Measurements from ENCODE around the gene UNC119.

The UNC119 gene

GRCh38 chr17:28518578-28518977 is 33.8 kb downstream of the UNC119 start:
- Histone ChIP-seq H3K4me3 (no peak overlapping the region), H3K27ac (no peak overlapping the region), H3K9ac (ENCODE audit: insufficient read length) (no peak overlapping the region), H3K36me3 (ENCODE audit: insufficient read depth, low read length) (no peaks in the 10 kb centered on the region), H3K9me3 (ENCODE audit: low read depth, low read length) (no peaks in the 10 kb centered on the region)
- no peak for TF ChIP-seq FOXP2 (optimal IDR thresholded peaks at IDR 0.05; ENCODE audit: control extremely low read depth, extremely low read length, insufficient read depth)
- TF ChIP-seq POLR2AphosphoS5 (IDR thresholded peaks at IDR 0.05; ENCODE audit: borderline replicate concordance, low read depth, low read length): no peak
- no peak for TF ChIP-seq EZH2 (IDR thresholded peaks at IDR 0.05)
- no peak for DNase-seq (ENCODE audit: low read depth, low spot score)

DNA sequence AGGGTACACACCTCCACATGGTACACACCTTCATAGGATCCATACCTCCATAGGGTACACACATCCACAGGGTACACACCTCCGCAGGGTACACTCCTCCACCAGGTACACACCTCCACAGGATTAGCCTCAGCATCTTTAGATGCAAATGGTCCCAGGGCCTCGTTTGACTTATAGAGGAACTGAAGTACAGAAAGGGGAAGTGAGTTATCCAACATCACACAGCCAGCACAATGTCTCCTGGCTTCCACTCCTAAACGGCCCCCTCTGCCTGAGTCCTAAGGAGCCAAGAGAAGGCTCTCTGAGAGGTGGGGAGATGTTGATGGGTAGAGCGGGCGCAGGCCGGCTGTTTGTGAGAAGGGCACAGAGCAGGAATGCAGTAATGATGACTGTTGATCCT is 34.3 kb downstream of the UNC119 start:
- no peak for TF ChIP-seq EZH2 (IDR thresholded peaks at IDR 0.05)
- TF ChIP-seq FOXP2 (optimal IDR thresholded peaks at IDR 0.05; ENCODE audit: control extremely low read depth, extremely low read length, insufficient read depth): no peak
- TF ChIP-seq POLR2AphosphoS5 (IDR thresholded peaks at IDR 0.05; ENCODE audit: borderline replicate concordance, low read depth, low read length): no peak
- Histone ChIP-seq H3K9me3 (ENCODE audit: low read depth, low read length) (no peaks in the 10 kb centered on the region), H3K36me3 (ENCODE audit: insufficient read depth, low read length) (no peaks in the 10 kb centered on the region), H3K27ac (no peak overlapping the region), H3K4me3 (no peak overlapping the region), H3K9ac (ENCODE audit: insufficient read length) (no peak overlapping the region)
- DNase-seq (ENCODE audit: low read depth, low spot score): no peak

GRCh38 chr17:28515518-28515917 is 36.9 kb downstream of the UNC119 start:
- Histone ChIP-seq H3K4me3 (no peak overlapping the region), H3K9me3 (ENCODE audit: low read depth, low read length) (no peaks in the 10 kb centered on the region), H3K9ac (ENCODE audit: insufficient read length) (no peak overlapping the region), H3K27ac (no peak overlapping the region), H3K36me3 (ENCODE audit: insufficient read depth, low read length) (no peaks in the 10 kb centered on the region)
- TF ChIP-seq EZH2 (IDR thresholded peaks at IDR 0.05) (no peak), FOXP2 (optimal IDR thresholded peaks at IDR 0.05; ENCODE audit: control extremely low read depth, extremely low read length, insufficient read depth) (no peak), POLR2AphosphoS5 (IDR thresholded peaks at IDR 0.05; ENCODE audit: borderline replicate concordance, low read depth, low read length) (no peak)
- no peak for DNase-seq (ENCODE audit: low read depth, low spot score)

GRCh38 chr17:28514561-28515002 is 37.8 kb downstream of the UNC119 start:
- H3K27ac ChIP-seq: no peak overlapping the region
- no peak for DNase-seq (ENCODE audit: low read depth, low spot score)
- H3K9me3 ChIP-seq (ENCODE audit: low read depth, low read length): no peaks in the 10 kb centered on the region
- no peak overlapping the region for H3K9ac ChIP-seq (ENCODE audit: insufficient read length)
- H3K36me3 ChIP-seq (ENCODE audit: insufficient read depth, low read length): no peaks in the 10 kb centered on the region
- H3K4me3 ChIP-seq: no peak overlapping the region
- TF ChIP-seq EZH2 (IDR thresholded peaks at IDR 0.05): no peak
- TF ChIP-seq POLR2AphosphoS5 (IDR thresholded peaks at IDR 0.05; ENCODE audit: borderline replicate concordance, low read depth, low read length): no peak
- no peak for TF ChIP-seq FOXP2 (optimal IDR thresholded peaks at IDR 0.05; ENCODE audit: control extremely low read depth, extremely low read length, insufficient read depth)

GRCh38 chr17:28513476-28513875 is 38.9 kb downstream of the UNC119 start:
- Histone ChIP-seq H3K4me3 (no peak overlapping the region), H3K9ac (ENCODE audit: insufficient read length) (no peak overlapping the region), H3K27ac (no peak overlapping the region), H3K36me3 (ENCODE audit: insufficient read depth, low read length) (no peaks in the 10 kb centered on the region), H3K9me3 (ENCODE audit: low read depth, low read length) (no peaks in the 10 kb centered on the region)
- TF ChIP-seq EZH2 (IDR thresholded peaks at IDR 0.05) (no peak), POLR2AphosphoS5 (IDR thresholded peaks at IDR 0.05; ENCODE audit: borderline replicate concordance, low read depth, low read length) (no peak), FOXP2 (optimal IDR thresholded peaks at IDR 0.05; ENCODE audit: control extremely low read depth, extremely low read length, insufficient read depth) (no peak)
- no peak for DNase-seq (ENCODE audit: low read depth, low spot score)

GRCh38 chr17:28511858-28512461 is 40.5 kb downstream of the UNC119 start:
- Histone ChIP-seq H3K27ac (no peak overlapping the region), H3K4me3 (no peak overlapping the region), H3K36me3 (ENCODE audit: insufficient read depth, low read length) (no peaks in the 10 kb centered on the region), H3K9me3 (ENCODE audit: low read depth, low read length) (no peaks in the 10 kb centered on the region), H3K9ac (ENCODE audit: insufficient read length) (no peak overlapping the region)
- TF ChIP-seq EZH2 (IDR thresholded peaks at IDR 0.05) (no peak), POLR2AphosphoS5 (IDR thresholded peaks at IDR 0.05; ENCODE audit: borderline replicate concordance, low read depth, low read length) (no peak), FOXP2 (optimal IDR thresholded peaks at IDR 0.05; ENCODE audit: control extremely low read depth, extremely low read length, insufficient read depth) (no peak)
- DNase-seq (ENCODE audit: low read depth, low spot score): no peak

DNA sequence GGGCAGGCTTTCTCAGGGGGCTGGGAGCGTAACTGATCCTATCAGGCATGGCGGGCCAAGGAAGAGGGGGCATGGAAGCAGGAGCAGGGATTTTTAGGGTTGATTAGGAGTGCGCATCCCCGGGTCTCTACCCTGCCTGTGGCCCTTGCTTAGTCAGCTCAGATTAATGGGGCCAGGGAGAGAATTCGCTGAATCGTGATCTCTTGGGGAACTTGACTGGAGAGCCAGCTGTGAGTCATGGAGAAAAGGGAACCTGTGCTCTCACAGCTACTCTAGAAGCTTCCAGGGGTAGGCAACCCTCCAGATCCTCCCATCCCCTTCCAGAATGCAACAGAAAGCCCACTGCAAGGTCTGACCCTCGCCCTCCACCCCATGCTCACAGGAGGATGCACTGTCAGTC is 42.6 kb downstream of the UNC119 start:
- H3K9me3 ChIP-seq (ENCODE audit: low read depth, low read length): no peaks in the 10 kb centered on the region
- TF ChIP-seq POLR2AphosphoS5 (IDR thresholded peaks at IDR 0.05; ENCODE audit: borderline replicate concordance, low read depth, low read length) (no peak), EZH2 (IDR thresholded peaks at IDR 0.05) (no peak), FOXP2 (optimal IDR thresholded peaks at IDR 0.05; ENCODE audit: control extremely low read depth, extremely low read length, insufficient read depth) (no peak)
- H3K27ac ChIP-seq: no peak overlapping the region
- no peaks in the 10 kb centered on the region for H3K36me3 ChIP-seq (ENCODE audit: insufficient read depth, low read length)
- H3K4me3 ChIP-seq: no peak overlapping the region
- no peak overlapping the region for H3K9ac ChIP-seq (ENCODE audit: insufficient read length)
- DNase-seq (ENCODE audit: low read depth, low spot score): no peak

DNA sequence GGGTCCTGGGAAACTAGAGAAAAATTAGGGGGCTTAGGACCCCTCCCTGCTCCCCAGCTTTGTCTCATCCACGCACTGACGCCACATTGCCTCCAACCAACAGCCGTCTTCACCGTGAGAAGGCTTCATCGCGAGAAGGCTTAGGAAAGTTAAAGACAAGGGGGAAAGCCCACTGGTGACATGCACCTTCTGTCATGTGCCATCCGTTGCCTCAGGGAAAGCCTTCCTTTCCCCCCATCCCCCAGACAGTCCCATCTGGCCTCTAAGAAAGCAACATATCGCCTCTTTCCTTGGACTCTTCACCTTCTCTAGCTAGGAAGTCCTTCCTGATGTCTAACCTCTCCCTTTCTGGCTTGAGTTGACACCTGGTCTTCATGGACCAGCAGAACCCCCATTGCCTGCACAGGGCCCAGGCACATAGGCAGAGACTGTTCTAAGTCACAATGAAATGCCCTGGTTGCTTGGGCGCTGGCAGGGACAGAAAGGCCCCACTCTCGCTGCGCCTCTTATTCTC is 44.2 kb downstream of the UNC119 start:
- H3K4me3 ChIP-seq: no peak overlapping the region
- no peaks in the 10 kb centered on the region for H3K9me3 ChIP-seq (ENCODE audit: low read depth, low read length)
- no peak overlapping the region for H3K27ac ChIP-seq
- DNase-seq (ENCODE audit: low read depth, low spot score): no peak
- TF ChIP-seq FOXP2 (optimal IDR thresholded peaks at IDR 0.05; ENCODE audit: control extremely low read depth, extremely low read length, insufficient read depth) (no peak), POLR2AphosphoS5 (IDR thresholded peaks at IDR 0.05; ENCODE audit: borderline replicate concordance, low read depth, low read length) (no peak), EZH2 (IDR thresholded peaks at IDR 0.05) (no peak)
- H3K9ac ChIP-seq (ENCODE audit: insufficient read length): no peak overlapping the region
- H3K36me3 ChIP-seq (ENCODE audit: insufficient read depth, low read length): no peaks in the 10 kb centered on the region

Measured in SK-N-MC (cell line).